GM21360 (cell line): Measurements from ENCODE around the gene TRIOBP.
"Not testable (repeated sequence)": the region's sequence is repeated elsewhere in the genome, so short reads cannot be mapped to it uniquely, and the experiment has no call there.

Source experiments
- ATAC-seq: cut with Tn5 transposase; IDR thresholded peaks from one replicate; pipeline ENCODE4 v1.9.1; 2021; ENCODE audit warnings: mild to moderate bottlenecking, moderate library complexity; ENCODE audit not compliant: unreplicated experiment

TRIOBP gene

GRCh38 chr22:37690901-37691504 lies 5.8 kb upstream of the TRIOBP start:
- ATAC-seq, result no peak

- no peak for ATAC-seq
Measured at GRCh38 chr22:37692627-37693285, 4.1 kb upstream of the TRIOBP start.

GRCh38 chr22:37694131-37694530 lies 2.7 kb upstream of the TRIOBP start:
- not testable (repeated sequence) for ATAC-seq

GRCh38 chr22:37696260-37696656 lies 590 bp upstream of the TRIOBP start:
- ATAC-seq, result not testable (repeated sequence)

GRCh38 chr22:37697538-37697835 lies 639 bp downstream of the TRIOBP start:
- no peak for ATAC-seq

GRCh38 chr22:37701141-37701786 lies 4.4 kb downstream of the TRIOBP start:
- no peak for ATAC-seq

GRCh38 chr22:37703906-37704305 lies 7.1 kb downstream of the TRIOBP start:
- ATAC-seq, result no peak

- no peak for ATAC-seq
Measured at GRCh38 chr22:37704645-37705044, 7.8 kb downstream of the TRIOBP start.

GRCh38 chr22:37705205-37705604 lies 8.4 kb downstream of the TRIOBP start:
- ATAC-seq, result no peak

GRCh38 chr22:37708580-37709444 lies 12.0 kb downstream of the TRIOBP start:
- ATAC-seq, result no peak

- ATAC-seq, result no peak
Measured at GRCh38 chr22:37709445-37709765, 12.6 kb downstream of the TRIOBP start.

GRCh38 chr22:37710675-37711074 lies 13.8 kb downstream of the TRIOBP start:
- no peak for ATAC-seq

- no peak for ATAC-seq
Measured at GRCh38 chr22:37711490-37711889, 14.6 kb downstream of the TRIOBP start.

- no peak for ATAC-seq
Measured at GRCh38 chr22:37713761-37714160, 16.9 kb downstream of the TRIOBP start.

- no peak for ATAC-seq
Measured at GRCh38 chr22:37714634-37715033, 17.8 kb downstream of the TRIOBP start.

- ATAC-seq, result no peak
Measured at GRCh38 chr22:37715760-37716159, 18.9 kb downstream of the TRIOBP start.

GRCh38 chr22:37716708-37717107 lies 19.9 kb downstream of the TRIOBP start:
- ATAC-seq, result no peak

GRCh38 chr22:37717235-37717634 lies 20.4 kb downstream of the TRIOBP start:
- ATAC-seq, result not testable (repeated sequence)

GRCh38 chr22:37717746-37718305 lies 21.0 kb downstream of the TRIOBP start:
- ATAC-seq, result not testable (repeated sequence)

- no peak for ATAC-seq
Measured at GRCh38 chr22:37725551-37726240, 28.8 kb downstream of the TRIOBP start.
